Suppressor macrophage treated with lipopolysaccharide for 1 hour (primary cell): ENCODE data around the gene TNC.

Experiments used
- DNase-seq, 3 donors: peaks; one replicate each; pipeline ENCODE4 v3.0.0-alpha.2; 2020 to 2022

Gene TNC

DNA sequence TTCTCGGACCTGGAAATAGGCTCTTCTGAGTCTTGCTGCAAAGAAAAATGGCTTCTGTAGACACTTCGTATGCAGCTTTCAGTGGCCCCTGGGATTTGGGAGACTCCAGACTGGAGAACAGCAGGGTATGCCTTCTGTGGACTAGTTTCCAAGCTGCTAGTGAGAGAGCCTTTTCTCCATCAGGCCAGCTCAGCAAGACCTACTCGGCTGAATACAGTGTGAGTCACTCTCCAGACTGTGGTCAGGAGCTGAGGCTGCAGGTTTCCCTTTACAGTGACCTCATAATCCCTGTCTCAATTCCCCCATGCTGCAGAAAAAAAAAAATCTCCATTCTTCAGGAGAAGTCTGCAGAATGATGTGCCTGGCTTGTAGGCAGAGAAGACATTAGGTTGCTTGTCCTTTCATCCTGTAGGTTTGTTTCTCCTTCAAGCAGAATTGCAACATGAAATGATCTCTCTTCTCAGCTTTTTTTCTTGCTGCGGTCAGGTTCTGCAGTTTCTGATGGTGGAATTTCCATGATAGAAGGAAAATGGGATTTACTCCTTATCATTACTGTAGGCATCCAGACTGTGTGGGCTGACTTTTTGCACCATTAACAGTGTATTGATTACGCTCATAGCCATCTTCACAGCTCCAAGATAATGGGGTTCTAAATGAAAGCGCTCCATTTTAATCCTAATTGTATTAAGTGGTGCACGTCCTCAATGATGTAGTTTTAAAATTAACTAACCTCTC lies 109.3 kb downstream of the TNC start:
- peak; percentile 93 to 99 (median 98) for DNase-seq

GRCh38 chr9:115006660-115007059 lies 111.3 kb downstream of the TNC start:
- DNase-seq = peak; percentile 95 to 100 (median 98)

DNA sequence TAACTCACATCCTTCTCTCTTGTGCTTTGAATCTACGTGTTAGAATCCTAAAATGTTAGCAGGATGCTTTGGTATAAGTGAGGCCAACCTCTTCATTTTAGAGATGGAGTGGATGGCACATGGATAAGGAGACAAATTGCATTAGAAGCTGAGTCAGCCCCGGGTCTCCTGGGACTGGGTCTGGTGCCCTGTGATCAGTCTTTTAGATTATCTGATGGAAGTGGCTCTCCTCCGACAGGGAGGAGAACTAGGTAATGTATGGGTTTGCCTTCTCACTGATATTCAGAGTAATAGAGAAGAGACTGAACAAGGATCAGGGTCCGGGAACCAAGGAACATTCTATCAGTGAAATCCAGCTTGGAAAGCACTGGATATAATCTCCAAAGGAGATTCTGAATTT lies 112.6 kb downstream of the TNC start:
- DNase-seq = no peak

DNA sequence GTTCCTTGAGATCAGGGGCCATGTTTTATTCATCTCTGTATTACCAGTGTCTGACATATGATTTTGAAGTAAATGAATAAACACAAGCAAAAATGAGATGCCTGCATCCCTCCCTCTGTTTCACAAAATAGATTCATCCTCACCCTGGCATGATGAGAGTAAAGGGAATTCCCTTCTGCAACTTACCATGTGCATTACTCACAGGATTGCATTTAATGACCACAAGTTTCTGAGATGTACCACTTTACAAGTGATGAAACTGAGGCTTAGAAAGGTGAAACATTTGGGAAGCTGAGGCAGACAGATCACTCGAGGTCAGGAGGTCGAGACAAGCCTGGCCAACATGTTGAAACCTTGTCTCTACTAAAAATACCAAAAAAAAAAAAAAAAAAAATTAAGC lies 113.4 kb downstream of the TNC start:
- DNase-seq = peak; percentile 79 to 97 (median 92)

DNA sequence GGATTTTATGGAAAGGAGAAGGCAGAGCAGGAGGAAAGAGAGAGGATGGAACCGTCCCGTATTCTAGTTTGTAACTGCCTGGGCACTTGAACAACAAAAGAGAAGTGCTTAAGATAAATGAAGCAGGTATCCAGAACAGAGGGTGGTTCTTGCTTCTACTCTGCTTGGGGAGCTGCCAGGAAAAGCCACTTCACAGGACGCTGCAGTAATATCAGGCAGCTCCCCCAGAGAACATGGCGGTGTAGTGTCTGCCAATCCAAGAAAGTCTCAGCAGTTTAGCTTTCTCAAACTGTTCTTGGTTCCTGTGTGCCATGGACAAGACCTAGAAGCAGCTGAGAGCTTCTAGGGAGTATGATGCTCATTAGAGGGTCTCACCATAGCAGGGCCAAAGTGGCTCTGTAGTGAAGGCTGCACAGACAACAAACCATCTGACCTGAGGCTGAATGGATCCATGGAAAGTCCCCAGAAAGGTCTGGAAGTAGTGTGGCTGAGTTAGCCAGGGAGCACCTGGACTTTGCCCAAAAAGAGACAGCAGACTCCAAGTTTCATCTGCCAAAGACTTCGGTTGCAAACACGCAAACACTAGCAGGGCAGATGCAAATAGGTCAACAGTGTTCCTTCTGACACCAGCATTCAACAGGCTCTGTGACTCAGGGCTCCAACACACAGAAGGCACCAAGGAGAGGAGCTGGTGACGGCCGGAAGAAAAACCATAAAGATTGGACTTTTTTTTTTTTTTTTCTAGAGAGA lies 115.4 kb downstream of the TNC start:
- DNase-seq = no peak

- DNase-seq = peak; percentile 91 to 99 (median 95)
Measured at GRCh38 chr9:115000217-115000639, 117.7 kb downstream of the TNC start.

- DNase-seq = peak in 2 of 3 donors; percentile 76 to 86
Measured at GRCh38 chr9:114998326-114998725, 119.6 kb downstream of the TNC start.

- DNase-seq = peak; percentile 71 to 94 (median 92)
Measured at GRCh38 chr9:114995681-114996221, 122.2 kb downstream of the TNC start.

DNA sequence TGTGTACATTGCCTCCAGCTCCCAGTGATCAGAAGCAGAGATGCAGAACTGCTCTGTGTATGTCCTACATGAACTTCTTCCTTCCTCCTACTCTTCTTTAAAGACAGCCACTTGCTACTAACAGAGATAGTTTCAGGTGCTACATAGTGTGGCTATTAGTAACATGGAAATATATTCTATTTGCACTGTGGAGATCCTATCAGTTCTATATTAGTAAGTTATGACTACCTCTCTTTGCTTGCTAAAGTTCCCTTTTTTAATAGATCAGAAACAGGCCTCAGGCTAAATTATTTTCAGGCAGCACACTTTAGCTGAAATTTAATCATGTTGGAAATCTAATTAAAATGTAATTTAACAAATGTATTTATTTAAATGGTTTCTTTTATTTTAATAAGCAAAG lies 123.2 kb downstream of the TNC start:
- peak in 2 of 3 donors; percentile 54 to 60 for DNase-seq

DNA sequence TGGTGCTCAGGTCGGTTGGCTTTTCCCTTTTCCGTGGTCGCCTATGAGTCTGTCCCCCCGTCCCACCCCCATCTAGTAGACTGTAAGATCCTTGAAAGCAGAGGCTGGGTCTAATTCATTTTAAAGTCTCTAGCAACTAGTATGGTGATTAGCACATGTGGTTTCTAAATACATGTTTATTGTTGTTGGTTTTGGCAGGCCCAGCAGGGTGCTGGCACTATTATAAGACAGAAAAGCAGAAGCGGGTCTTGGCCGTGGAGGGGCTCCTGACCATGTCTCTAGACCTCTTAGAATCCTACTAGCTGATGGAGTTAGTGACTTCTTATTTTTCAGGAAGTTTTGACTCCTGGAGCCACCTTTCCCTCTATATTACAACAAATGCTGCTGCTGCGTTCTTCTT lies 126.1 kb downstream of the TNC start:
- DNase-seq = peak in 1 of 3 donors; percentile 22

DNA sequence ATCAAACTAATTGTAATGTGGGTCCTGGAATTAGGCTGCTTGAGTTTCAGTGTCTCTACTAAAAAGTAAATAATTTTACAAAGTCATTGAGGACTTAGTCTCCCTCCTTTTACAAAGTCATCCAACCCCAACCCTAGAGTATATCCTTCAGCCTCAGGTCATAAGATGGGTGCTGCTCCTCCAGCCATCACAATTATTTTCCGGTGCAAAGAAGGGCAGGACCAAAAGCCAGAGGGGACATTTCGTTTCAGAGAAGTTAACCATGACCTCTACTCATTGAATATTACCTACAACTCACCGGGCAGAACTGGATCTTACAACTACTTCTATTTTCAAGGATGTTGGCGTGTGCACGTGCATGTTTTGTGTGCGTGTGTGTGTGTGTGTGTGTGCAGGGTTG lies 127.1 kb downstream of the TNC start:
- no peak for DNase-seq

- DNase-seq = no peak
Measured at GRCh38 chr9:114989600-114990410, 128.2 kb downstream of the TNC start.

DNA sequence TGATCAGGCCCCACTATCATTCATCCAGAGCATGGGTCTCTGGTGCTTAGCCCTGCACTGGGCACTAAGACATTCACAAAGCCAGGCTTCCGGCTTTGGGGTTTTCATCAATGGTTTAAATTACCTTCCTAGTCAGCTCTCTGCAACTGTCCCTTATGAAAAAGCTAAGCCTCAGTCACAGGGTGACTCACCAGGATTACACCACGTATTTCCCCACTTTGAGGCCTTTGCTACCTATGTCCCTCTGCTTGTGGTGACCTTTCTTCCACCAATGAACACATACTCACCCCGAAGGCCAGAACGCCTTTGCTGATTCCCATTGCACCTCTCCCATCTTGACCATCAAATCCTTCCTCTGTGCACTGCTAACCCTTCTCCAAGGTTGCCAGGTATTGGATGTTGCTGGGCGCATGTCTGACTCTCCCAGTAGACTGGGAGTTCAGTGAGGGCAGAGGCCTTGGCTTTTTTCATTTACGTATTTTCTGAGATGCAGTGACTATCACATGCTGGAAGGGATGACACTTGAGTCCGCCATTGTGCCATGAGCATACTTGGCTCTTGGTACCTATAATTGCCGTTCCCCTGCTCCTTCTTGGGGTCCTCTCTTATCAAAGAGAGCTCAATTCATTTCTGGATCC lies 128.9 kb downstream of the TNC start:
- peak; percentile 81 to 92 (median 90) for DNase-seq

DNA sequence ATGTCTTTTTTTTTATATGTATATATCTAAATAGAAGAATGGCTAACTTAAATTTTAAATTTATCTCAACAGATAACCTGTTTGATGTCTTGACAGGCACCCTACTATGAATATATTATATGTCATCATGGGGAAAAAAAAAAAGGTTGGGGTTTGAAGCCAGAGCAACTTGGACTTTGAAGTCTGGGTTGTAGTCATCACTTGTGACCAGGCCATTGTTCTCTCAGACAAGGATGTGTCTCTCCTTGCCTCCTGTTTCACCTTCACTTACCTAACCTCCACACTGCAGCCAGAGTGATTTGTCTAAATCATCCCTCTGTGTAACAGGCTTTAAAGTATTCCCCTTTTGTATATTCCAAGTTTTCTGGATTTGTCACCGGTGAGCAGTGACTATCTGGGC lies 130.8 kb downstream of the TNC start:
- no peak for DNase-seq

DNA sequence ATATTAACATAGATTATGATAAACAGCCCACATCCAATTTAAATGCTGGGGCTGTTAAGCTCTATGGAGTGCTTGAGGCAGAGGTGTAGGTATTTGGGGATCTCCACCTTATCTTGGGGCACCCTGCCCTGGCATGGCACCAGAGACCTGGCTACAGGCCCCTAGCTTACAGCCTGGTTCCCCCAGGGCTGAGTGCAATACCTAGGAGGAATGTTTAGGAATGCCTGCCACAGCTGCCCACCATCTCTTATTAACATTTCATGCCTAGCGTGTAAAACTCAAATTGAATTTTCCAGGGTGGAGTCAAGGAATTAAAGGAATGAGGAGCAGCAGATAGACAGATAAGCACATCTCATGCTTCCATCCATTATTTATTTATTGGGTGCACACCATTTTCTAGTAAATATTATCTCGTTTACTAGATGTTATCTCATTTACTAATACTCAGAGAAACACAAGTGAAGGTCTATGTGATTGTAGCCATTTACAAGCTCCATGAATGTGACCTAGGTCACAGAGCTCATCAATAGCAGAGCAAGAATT lies 131.9 kb downstream of the TNC start:
- no peak for DNase-seq

DNA sequence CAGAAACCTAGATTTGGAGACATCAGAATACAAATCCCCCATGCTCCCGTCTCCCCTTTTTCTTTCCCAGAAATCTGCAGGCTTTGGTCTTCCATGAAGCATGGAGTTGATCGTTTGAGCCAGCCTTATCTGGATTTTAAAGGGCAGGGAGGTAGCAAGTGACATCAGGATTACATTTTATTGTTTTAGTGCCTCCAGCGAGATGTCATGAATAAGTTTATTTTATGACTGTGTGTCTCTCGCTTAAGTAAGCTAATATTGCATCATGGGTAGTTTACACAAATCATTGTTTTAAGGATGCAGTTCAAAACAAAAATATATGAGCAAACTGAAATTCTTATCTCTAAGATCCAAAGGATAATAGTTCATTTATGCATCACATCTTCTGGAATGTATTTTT lies 136.9 kb downstream of the TNC start:
- DNase-seq = no peak

- peak; percentile 55 for DNase-seq
Measured at GRCh38 chr9:114973216-114973615, 144.7 kb downstream of the TNC start.

DNA sequence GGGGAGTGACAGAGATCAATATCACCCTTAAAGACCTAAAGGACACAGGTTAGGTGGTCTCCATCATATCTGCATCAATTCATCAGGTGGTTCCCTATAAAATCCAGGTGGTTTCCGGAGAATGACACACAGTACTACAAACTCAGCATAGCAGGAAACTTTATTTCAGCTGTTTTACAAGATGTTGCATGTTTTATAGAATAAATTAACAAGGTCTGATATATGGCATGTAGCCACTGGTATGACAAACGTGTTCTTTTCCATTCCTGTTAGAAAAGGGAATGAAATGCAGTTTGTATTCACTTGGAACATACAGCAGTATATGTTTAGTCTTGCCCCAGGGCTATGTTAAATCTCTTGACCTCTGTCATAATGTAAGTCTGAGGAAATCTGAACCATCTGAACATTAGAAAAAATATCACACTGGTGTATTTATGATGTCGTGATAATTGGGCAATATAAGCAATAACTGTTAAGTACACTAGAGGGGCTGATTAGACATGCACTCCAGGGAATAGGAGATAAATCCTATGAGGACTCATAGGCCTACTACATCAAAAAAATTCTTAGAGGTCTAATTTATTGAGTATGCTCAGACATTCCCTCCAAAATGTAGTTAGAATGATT lies 145.3 kb downstream of the TNC start:
- peak in 1 of 3 donors; percentile 42 for DNase-seq
